ENCODE results near the gene CD33.
"Not testable (repeated sequence)": the region's sequence is repeated elsewhere in the genome, so short reads cannot be mapped to it uniquely, and the experiment has no call there.

Gene CD33

GRCh38 chr19:51210874-51211361 lies 14.0 kb upstream of the CD33 start:
- not testable (repeated sequence) for DNase-seq

GRCh38 chr19:51211833-51212232 lies 13.0 kb upstream of the CD33 start:
- no peak for DNase-seq

- no peak for DNase-seq
These were observed 5.6 kb upstream of the CD33 start for GRCh38 chr19:51219307-51219706.

- DNase-seq = no peak
These were observed 4.9 kb upstream of the CD33 start for GRCh38 chr19:51219971-51220370.

GRCh38 chr19:51220996-51221395 lies 3.9 kb upstream of the CD33 start:
- DNase-seq = no peak

GRCh38 chr19:51224163-51224641 lies 678 bp upstream of the CD33 start:
- DNase-seq = no peak

GRCh38 chr19:51226067-51226466 lies 1.2 kb downstream of the CD33 start:
- no peak for DNase-seq

GRCh38 chr19:51227326-51227725 lies 2.4 kb downstream of the CD33 start:
- DNase-seq = no peak

- no peak for DNase-seq
These were observed 3.1 kb downstream of the CD33 start for GRCh38 chr19:51227966-51228365.

GRCh38 chr19:51240866-51241265 lies 16.0 kb downstream of the CD33 start:
- no peak for DNase-seq

GRCh38 chr19:51242881-51243630 lies 18.2 kb downstream of the CD33 start:
- DNase-seq = no peak

- DNase-seq = no peak
These were observed 21.3 kb downstream of the CD33 start for GRCh38 chr19:51246164-51246552.

GRCh38 chr19:51247972-51248590 lies 23.2 kb downstream of the CD33 start:
- DNase-seq = no peak

GRCh38 chr19:51250786-51251467 lies 26.0 kb downstream of the CD33 start, which contains the start of gene SIGLECL1:
Gene SIGLECL1, plus strand, starts transcription at chr19:51251080. Its CDS starts 12,993 bp downstream, at chr19:51264073.
- no peak for DNase-seq

- DNase-seq = no peak
These were observed 26.6 kb downstream of the CD33 start for GRCh38 chr19:51251468-51251820.

- no peak for DNase-seq
These were observed 27.6 kb downstream of the CD33 start for GRCh38 chr19:51252306-51253079.

GRCh38 chr19:51253088-51253806 lies 28.4 kb downstream of the CD33 start:
- no peak for DNase-seq

- no peak for DNase-seq
These were observed 31.3 kb downstream of the CD33 start for GRCh38 chr19:51256155-51256625.

- no peak for DNase-seq
These were observed 32.6 kb downstream of the CD33 start for GRCh38 chr19:51257471-51257870.

- DNase-seq = no peak
These were observed 33.6 kb downstream of the CD33 start for GRCh38 chr19:51258165-51259160.
